HG02973 (cell line): ENCODE results near the gene OR2L5.

ENCODE experiments used
- ATAC-seq: cut with Tn5 transposase; IDR thresholded peaks from one replicate; pipeline ENCODE4 v1.9.1; 2021; ENCODE audit warnings: moderate library complexity; ENCODE audit not compliant: unreplicated experiment

Gene OR2L5, protein sequence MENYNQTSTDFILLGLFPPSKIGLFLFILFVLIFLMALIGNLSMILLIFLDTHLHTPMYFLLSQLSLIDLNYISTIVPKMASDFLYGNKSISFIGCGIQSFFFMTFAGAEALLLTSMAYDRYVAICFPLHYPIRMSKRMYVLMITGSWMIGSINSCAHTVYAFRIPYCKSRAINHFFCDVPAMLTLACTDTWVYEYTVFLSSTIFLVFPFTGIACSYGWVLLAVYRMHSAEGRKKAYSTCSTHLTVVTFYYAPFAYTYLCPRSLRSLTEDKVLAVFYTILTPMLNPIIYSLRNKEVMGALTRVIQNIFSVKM

DNA sequence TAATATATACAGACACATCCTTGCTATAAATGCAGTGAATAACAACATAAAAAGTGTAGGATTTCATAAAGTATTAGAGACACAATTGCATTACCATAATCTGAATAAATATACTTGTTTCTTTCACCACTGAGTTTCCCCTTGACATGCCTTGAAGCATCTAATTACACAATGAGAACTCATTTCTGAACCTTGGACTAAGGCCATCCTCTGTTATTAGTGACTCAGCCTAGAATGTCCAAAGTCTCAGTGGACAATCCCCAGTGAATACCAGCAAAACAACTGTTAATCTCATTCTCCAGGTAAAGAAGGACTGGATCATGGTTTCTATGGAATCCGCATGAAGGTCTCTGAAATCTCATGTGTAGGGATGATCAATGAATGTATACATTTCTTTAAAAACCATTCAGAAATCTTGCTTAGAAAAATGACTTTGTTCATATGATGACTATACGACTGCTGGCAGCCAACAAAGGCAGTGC, at the start of gene OR2L5:
Gene OR2L5, plus strand, starts transcription at position 432 of the 482 bp plus-strand sequence. CDS start 8,288 bp downstream, outside the sequence.
- no peak for ATAC-seq

DNA sequence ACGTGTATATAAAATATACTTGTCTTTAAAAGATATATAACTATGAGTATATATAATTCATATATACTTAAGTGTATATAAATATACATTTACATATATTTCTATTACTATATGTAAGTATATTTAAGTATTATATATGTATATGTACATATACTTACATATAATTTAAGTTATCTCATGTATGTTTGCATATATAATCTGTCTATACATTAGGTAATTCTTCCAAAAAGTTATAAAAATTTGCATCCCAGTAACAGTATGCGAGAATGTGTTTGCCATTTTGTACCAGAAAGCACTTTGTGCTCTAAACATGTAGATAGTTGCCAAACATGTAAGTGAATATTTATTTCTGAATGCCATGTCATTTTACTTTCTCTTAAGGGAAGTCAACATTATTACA, 48.5 kb upstream of the OR2L5 start, which contains the start of gene OR2AK2:
Gene OR2AK2, plus strand, starts transcription at position 301 of the 400 bp plus-strand sequence. CDS start 144 bp downstream, outside the sequence.
- no peak for ATAC-seq

DNA sequence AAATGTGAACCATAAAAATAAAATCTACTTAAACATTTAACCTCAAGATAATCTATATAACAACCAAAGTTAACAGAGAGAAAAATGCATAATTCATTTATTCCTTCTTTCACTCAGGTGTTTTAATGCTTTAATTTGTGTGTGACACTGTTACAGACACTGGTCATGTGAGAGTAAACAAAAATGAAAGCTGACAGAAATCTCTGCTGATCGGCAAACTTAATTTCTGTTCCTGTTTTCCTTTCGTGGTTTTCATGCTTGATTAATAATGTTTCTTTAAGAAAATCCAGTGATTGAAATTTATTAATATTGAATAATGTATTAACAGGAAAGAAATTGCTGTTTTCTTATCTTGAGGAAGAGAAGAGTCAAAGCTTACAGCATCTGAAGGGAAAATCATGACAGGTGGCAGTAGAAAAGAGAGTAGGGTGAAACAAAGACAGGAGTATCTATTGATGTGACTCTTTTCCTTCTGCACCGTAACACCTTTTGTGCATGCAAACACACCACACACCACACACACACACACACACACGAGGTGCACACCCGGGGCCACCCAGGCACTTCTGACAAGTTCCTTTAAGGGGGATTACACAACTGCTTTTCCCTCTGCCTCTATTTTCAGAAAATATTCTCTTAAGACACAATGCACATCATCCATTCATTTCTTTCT, 46.8 kb upstream of the OR2L5 start:
- peak; percentile 85 for ATAC-seq

DNA sequence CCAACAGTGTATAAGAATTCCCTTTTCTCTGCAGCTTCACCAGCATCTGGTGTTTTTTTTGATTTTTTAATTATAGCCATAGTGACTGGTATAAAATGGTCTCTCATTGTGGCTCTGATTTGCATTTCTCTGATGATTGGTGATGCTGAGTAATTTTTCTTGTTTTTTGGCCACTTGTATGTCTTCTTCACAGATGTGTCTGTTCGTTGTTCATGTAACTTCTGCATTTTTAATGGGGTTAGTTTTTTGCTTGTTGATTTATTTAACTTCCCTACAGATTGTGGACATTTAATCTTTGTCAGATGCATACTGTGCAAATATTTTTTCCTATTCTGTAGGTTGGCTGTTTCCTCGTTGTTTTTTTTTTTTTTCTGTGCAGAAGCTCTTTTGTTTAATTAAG, 20.5 kb upstream of the OR2L5 start:
- no peak for ATAC-seq

DNA sequence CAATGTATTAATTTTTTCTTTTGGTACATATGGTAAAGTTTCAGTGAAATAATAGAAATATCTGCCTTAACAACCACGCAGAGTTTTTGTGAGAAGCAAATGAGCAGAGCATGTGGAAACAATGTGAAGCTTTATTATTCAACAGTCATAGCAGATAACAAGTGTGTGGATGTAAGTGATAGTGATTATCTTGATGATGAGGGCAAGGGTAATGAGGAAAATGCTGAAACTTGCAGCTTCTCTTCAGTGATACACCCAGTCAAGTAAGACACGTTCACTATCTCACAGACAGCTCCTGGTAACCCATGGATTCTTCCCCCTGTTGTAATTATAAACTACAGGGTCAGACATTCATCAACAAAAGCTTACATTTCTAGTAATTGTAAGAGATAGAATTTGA, 14.6 kb upstream of the OR2L5 start:
- no peak for ATAC-seq

DNA sequence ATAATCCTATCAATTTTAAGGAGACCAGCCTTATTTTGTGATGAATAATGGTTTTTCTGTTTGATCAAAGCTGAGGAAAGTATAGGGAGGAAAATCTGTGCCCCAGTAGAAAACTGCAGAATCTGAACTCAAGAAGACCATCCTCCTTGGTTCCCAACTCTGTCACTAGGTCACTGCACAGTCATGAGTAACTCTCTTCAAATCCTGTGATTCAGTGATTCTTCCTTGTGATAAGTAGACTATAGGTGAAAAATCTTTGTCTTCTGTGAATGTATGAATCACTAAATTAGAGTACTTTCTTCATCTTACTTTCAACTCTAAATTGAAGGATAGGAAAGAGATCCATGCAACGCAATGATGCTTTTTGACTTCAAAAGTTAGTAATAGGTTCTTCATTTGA, 13.3 kb upstream of the OR2L5 start:
- ATAC-seq = no peak

DNA sequence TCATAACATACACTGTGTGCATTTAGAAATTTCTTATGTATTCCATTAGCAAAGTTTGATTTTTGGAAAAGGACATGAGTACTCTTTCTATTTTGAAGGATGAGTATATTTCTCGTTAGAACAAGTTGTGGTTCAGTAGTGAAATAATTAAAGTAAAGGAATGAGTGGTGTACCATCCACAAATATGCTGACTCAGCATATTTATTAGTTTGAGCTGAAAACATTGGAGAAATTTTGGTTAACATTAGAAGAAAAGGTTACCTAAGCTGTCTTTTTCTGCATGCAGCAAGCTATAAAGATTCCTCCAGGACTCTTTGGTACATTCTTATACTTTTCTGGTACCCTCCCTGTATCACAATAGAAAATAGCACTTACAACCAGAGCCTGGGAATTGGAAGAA, 5.7 kb upstream of the OR2L5 start:
- ATAC-seq = no peak

DNA sequence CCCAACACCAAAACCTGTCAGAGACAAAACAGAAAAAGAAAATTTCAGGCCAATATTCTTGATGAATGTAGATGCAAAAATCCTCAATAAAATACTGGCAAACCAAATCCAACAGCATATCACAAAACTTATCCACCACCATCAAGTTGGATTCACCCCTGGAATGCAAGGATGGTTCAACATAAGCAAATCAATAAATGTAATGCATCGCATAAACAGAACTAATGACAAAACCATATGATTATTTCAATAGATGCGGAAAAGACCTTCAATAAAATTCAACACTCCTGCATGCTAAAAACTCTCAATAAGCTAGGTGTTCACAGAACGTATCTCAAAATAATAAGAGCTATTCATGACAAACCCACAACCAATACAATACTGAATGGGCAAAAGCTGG, 3.8 kb upstream of the OR2L5 start:
- no peak for ATAC-seq

DNA sequence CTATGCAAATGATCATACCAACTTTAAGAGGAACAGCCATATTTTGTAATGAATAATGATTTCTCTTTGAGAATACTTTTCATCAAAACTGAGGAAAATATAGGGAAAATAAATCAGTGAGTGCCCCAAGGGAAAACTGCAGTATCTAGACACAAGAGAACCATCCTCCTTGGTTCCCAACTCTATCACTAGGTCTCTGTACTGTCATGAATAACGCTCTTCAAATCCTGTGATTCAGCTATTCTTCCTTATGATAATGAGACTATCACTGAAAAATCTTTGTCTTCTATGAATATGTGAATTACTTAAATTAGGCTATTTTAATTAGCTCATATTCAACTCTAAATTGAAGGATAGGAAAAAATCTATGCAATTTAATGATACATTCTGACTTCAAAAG, 2.3 kb downstream of the OR2L5 start:
- no peak for ATAC-seq

DNA sequence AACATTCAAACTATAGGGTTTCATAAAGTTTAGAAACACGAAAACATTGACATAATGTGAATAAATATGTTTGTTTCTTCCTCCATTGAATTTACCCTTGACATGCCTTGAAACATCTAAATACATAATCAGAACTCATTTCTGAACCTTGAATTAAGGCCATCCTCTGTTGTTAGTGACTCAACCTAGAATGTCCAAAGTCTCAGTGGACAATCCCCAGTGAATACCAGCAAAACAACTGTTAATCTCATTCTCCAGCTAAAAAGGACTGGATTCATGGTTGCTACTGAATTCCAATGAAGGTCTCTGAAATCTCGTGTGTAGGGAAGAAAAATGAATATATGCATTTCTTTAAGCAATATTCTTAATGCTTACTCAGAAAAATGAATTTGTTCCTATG, 16.3 kb downstream of the OR2L5 start, which contains the start of gene OR2L2:
Gene OR2L2, plus strand, starts transcription at position 301 of the 400 bp plus-strand sequence. CDS start 8,198 bp downstream, outside the sequence.
- ATAC-seq = no peak

DNA sequence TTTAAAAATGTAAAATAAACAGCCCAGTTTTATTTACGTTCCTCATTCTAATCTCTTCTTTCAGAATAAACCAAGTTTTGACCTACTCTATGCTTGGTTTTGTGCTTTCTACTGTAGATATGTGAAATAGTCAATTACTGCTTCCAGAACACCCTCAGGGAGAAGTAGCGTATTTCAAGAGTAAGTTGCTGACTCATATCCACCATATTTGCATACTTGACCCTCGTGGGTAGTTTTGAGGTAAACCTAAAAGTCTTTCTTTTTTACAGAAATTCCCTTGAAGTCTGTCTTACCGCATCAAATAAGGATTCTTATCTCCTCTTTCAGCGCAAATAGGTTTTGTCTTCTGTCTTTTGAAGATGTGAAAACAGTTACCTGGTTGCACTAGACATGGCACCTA, 31.7 kb downstream of the OR2L5 start:
- ATAC-seq = peak; percentile 63

DNA sequence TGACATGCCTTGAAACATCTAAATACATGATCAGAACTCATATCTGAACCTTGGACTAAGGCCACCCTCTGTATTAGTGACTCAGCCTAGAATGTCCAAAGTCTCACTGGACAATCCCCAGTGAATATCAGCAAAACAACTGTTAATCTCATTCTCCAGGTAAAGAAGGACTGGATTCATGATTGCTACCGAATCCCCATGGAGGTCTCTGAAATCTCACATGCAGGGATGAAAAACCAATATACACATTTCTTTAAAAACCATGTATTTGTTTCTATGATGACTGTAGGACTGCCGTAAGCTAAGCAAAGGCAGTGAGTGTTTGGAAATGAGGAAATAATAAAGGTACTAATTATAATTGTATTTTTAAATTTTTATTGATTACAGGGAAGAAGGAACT, 33.1 kb downstream of the OR2L5 start, which contains the start of gene OR2L3:
Gene OR2L3, plus strand, starts transcription at position 301 of the 400 bp plus-strand sequence. CDS start 13,846 bp downstream, outside the sequence.
- ATAC-seq = no peak

DNA sequence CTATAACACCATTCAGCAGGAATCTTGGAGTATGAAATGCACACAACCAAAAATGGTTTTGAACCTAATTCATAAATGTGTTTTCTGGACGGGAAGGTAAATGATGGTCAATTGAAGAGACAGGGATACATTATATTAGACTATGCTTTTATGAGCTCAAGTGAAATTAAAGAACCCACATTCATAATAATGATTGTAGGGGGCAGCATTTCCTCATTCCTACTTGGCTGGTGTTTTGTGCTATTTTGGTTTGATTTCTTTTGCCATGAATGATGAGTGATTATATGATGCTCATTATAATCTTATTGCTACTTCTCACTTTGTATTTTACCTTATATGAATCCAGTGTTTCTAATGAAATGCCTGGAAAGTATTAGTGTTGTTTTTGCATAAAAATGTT, 33.5 kb downstream of the OR2L5 start:
- ATAC-seq = no peak

DNA sequence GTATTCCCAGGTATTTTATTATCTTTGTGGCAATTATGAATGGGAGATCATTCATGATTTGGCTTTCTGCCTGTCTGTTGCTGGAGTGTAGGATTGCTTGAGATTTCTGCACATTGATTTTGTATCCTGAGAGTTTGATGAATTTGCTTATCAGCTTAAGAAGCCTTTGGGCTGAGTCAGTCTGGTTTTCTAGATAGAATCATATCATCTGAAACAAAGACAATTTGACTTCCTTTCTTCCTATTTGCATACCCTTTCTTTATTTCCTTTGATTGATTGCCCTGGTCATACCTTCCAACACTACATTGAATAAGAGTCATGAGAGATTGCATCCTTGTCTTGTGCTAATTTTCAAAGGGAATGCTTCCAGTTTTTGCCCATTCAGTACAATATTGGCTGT, 41.2 kb downstream of the OR2L5 start:
- ATAC-seq = no peak

DNA sequence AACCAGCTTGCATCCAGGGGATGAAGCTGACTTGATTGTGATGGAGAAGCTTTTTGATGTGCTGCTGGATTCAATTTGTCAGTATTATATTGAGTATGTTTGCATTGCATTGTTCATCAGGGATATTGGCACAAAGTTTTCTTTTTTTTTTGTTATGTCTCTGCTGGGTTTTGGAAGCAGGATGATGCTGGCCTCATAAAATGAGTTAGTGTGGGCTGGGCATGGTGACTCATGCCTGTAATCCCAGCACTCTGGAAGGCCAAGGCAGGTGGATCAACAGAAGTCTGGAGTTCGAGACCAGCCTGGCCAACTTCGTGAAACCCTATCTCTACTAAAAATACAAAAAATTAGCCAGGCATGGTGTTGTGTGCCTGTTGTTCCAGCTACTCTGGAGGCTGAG, 41.8 kb downstream of the OR2L5 start:
- no peak for ATAC-seq

DNA sequence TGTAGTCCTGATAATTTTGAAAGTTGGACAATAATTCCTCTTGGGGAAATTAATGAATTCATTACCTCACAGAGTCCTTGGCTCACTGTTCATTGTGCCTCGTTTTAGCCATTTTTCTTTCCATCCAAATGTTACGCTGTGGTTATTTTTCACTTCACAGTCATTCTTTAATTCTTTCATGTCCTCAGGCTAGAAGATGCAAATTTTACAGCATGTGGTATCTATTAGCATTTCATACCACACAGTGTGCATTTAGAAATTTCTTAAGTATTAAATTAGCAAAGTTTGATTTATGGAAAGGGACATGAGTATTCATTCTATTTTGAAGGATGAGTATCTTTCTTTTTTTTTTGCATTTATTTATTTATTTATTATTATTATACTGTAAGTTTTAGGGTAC, 51.6 kb downstream of the OR2L5 start:
- ATAC-seq = no peak

DNA sequence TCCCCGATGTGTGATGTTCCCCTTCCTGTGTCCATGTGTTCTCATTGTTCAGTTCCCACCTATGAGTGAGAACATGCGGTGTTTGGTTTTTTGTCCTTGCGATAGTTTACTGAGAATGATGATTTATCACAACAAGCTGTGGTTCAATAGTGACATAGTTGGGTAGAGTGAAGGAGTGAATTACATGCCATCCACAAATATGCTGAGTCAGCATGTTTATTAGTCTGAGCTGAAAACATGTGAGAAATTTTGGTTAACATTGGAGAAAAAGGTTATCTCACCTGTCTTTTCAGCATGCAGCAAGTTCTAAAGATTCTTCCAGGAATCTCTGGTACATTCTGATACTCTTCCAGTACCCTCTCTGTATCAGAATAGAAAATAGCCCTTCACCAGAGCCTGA, 52.1 kb downstream of the OR2L5 start:
- ATAC-seq = no peak
